Measurements from ENCODE around the gene TIGD7. TPM values are rescaled to one million over a fixed set of nuclear protein-coding genes. Genes with fewer than 3 reads are reported as not detected.
A peak's percentile ranks its signal among the peaks of the same experiment; 100 is the strongest.

TIGD7 gene
- total and polyA plus RNA-seq, 2 of the 13 experiments (the other 11 are each of a cell fraction or from before 2014, with no cell fraction given), result not detected

DNA sequence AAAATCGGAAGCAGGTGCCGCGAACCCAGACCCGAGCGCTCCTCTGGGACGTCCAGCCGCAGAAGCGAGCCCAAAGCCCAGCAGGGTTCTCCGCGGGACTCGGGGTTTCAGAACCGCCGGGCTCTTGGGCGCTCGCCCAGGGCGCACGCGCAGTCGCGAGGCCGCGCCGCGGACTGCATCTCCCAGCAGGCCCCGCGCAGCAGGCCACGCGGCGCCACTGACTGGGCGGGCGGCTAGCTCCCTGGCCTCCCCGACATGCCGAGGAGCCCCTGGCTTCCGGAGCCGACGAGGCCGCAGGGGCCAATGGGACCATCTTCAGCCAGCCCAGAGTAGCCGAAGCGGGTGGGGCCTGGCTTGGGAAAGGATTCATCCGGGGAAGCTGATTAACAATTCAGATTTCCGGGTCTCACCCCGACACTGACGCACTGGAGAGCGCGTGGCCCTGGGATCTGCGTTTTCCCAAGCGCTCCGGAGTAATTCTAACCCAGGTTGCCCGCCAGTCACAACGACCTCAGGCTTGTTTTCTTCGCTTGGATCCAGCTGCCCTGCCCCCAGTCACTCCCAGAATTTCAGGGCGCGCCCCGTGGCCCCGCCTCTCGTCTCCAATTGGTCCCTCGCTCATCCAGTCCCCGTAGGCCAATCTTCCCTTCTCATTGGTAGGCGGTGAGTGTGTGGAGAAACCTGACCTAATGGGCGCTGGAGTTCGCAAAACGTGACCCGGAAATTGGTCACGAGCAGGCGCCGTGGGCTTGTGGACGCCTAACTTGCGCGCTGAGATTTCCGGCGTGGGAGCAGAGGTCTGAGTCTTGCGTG lies 22.3 kb downstream of the TIGD7 start, which contains the start of gene ZNF263 (continued):
- TF ChIP-seq LCORL (IDR thresholded peaks at IDR 0.05) (no peak), LCORL (CRISPR knock-in tag; IDR thresholded peaks at IDR 0.05) (peak; percentile 42; the same call in 1 of the 2 replicates), NR2C2 (CRISPR knock-in tag; IDR thresholded peaks at IDR 0.05; ENCODE audit: borderline replicate concordance) (peak; percentile 98), SATB2 (CRISPR knock-in tag; IDR thresholded peaks at IDR 0.05) (0 out of 2 replicates have a peak, but pooled peaks have one; percentile 4), SIX1 (CRISPR knock-in tag; IDR thresholded peaks at IDR 0.05; ENCODE audit: borderline replicate concordance) (no peak), RFX1 (IDR thresholded peaks at IDR 0.05) (no peak), FOXO1 (CRISPR knock-in tag; IDR thresholded peaks at IDR 0.05) (no peak), ZNF510 (CRISPR knock-in tag; IDR thresholded peaks at IDR 0.05; ENCODE audit: low read depth) (peak; percentile 84; the same call in 1 of the 2 replicates), ZSCAN31 (CRISPR knock-in tag; IDR thresholded peaks at IDR 0.05; ENCODE audit: low read depth) (peak; percentile 71), ZNF670 (CRISPR knock-in tag; IDR thresholded peaks at IDR 0.05; ENCODE audit: borderline replicate concordance) (no peak), ZMYM2 (CRISPR knock-in tag; IDR thresholded peaks at IDR 0.05) (no peak), MIER2 (CRISPR knock-in tag; IDR thresholded peaks at IDR 0.05) (no peak), MTF1 (CRISPR knock-in tag; IDR thresholded peaks at IDR 0.05) (no peak), SRSF1 (optimal IDR thresholded peaks at IDR 0.05; ENCODE audit: low read depth, low read length) (no peak)
- TF ChIP-seq, protein P1, sequence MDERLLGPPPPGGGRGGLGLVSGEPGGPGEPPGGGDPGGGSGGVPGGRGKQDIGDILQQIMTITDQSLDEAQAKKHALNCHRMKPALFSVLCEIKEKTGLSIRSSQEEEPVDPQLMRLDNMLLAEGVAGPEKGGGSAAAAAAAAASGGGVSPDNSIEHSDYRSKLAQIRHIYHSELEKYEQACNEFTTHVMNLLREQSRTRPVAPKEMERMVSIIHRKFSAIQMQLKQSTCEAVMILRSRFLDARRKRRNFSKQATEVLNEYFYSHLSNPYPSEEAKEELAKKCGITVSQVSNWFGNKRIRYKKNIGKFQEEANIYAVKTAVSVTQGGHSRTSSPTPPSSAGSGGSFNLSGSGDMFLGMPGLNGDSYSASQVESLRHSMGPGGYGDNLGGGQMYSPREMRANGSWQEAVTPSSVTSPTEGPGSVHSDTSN (CRISPR knock-in tag; IDR thresholded peaks at IDR 0.05), result no peak
- TF ChIP-seq, protein P2, sequence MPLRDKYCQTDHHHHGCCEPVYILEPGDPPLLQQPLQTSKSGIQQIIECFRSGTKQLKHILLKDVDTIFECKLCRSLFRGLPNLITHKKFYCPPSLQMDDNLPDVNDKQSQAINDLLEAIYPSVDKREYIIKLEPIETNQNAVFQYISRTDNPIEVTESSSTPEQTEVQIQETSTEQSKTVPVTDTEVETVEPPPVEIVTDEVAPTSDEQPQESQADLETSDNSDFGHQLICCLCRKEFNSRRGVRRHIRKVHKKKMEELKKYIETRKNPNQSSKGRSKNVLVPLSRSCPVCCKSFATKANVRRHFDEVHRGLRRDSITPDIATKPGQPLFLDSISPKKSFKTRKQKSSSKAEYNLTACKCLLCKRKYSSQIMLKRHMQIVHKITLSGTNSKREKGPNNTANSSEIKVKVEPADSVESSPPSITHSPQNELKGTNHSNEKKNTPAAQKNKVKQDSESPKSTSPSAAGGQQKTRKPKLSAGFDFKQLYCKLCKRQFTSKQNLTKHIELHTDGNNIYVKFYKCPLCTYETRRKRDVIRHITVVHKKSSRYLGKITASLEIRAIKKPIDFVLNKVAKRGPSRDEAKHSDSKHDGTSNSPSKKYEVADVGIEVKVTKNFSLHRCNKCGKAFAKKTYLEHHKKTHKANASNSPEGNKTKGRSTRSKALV (CRISPR knock-in tag; IDR thresholded peaks at IDR 0.05), result peak; percentile 12; the same call in 1 of the 2 replicates
- TF ChIP-seq, protein P3, sequence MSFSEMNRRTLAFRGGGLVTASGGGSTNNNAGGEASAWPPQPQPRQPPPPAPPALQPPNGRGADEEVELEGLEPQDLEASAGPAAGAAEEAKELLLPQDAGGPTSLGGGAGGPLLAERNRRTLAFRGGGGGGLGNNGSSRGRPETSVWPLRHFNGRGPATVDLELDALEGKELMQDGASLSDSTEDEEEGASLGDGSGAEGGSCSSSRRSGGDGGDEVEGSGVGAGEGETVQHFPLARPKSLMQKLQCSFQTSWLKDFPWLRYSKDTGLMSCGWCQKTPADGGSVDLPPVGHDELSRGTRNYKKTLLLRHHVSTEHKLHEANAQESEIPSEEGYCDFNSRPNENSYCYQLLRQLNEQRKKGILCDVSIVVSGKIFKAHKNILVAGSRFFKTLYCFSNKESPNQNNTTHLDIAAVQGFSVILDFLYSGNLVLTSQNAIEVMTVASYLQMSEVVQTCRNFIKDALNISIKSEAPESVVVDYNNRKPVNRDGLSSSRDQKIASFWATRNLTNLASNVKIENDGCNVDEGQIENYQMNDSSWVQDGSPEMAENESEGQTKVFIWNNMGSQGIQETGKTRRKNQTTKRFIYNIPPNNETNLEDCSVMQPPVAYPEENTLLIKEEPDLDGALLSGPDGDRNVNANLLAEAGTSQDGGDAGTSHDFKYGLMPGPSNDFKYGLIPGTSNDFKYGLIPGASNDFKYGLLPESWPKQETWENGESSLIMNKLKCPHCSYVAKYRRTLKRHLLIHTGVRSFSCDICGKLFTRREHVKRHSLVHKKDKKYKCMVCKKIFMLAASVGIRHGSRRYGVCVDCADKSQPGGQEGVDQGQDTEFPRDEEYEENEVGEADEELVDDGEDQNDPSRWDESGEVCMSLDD (CRISPR knock-in tag; IDR thresholded peaks at IDR 0.05; ENCODE audit: borderline replicate concordance), result peak; percentile 84
- TF ChIP-seq, protein P4, sequence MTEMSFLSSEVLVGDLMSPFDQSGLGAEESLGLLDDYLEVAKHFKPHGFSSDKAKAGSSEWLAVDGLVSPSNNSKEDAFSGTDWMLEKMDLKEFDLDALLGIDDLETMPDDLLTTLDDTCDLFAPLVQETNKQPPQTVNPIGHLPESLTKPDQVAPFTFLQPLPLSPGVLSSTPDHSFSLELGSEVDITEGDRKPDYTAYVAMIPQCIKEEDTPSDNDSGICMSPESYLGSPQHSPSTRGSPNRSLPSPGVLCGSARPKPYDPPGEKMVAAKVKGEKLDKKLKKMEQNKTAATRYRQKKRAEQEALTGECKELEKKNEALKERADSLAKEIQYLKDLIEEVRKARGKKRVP (CRISPR knock-in tag; IDR thresholded peaks at IDR 0.05), result peak in 1 of 2 experiments; percentile 32; a peak in 1 of 4 replicates
- TF ChIP-seq, protein P5, sequence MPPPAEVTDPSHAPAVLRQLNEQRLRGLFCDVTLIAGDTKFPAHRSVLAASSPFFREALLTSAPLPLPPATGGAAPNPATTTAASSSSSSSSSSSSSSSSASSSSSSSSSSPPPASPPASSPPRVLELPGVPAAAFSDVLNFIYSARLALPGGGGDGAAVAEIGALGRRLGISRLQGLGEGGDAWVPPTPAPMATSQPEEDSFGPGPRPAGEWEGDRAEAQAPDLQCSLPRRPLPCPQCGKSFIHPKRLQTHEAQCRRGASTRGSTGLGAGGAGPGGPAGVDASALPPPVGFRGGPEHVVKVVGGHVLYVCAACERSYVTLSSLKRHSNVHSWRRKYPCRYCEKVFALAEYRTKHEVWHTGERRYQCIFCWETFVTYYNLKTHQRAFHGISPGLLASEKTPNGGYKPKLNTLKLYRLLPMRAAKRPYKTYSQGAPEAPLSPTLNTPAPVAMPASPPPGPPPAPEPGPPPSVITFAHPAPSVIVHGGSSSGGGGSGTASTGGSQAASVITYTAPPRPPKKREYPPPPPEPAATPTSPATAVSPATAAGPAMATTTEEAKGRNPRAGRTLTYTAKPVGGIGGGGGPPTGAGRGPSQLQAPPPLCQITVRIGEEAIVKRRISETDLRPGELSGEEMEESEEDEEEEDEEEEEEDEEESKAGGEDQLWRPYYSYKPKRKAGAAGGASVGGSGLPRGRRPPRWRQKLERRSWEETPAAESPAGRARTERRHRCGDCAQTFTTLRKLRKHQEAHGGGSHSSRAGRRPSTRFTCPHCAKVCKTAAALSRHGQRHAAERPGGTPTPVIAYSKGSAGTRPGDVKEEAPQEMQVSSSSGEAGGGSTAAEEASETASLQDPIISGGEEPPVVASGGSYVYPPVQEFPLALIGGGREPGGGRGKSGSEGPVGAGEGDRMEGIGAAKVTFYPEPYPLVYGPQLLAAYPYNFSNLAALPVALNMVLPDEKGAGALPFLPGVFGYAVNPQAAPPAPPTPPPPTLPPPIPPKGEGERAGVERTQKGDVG (CRISPR knock-in tag; IDR thresholded peaks at IDR 0.05; ENCODE audit: borderline replicate concordance), result no peak; the same call in 1 of the 2 replicates

All from HepG2 (cell line).